ENCODE measurements around the gene RANBP3.

RANBP3 gene

DNA sequence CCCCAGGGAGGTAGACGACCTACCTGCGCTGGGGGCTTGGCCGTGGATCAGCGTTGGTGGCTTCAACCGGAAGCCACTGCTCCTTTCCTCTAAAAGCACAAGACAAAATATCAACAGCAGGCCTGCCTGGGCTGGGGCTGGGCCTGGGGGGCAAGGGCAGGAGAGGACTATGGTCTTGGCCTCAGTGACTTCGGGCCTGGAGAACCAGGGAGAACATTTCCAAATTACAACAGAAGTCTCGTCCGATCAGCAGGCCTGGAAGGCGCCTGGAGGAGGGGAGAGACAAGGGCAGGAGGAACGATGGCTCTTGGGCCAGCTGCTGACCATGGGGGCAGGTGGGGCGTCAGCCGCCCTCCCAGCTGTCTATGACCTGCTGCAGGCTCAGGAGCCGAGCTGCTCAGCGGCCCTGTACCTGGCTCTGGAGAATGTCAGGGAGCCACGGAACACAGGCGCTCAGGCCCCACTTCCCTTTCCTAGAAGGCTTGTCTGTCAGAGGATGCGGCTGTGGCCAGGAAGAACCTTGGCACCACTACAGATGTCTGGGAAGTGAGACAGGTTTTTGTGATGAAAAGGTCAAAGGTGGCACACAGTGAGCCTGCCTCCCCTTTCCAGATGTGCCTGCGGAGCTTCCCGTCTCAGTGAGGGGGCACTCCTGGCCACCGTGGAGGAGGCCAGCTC lies 44.4 kb downstream of the RANBP3 start:
- no peak overlapping the region for H3K27ac ChIP-seq (ENCODE audit: poor library complexity, severe bottlenecking)
- H3K36me3 ChIP-seq (ENCODE audit: low read depth): peaks cover 16% of the 10 kb centered on the region
- H3K4me1 ChIP-seq (ENCODE audit: insufficient read depth, poor library complexity, severe bottlenecking): no peaks in the 10 kb centered on the region

DNA sequence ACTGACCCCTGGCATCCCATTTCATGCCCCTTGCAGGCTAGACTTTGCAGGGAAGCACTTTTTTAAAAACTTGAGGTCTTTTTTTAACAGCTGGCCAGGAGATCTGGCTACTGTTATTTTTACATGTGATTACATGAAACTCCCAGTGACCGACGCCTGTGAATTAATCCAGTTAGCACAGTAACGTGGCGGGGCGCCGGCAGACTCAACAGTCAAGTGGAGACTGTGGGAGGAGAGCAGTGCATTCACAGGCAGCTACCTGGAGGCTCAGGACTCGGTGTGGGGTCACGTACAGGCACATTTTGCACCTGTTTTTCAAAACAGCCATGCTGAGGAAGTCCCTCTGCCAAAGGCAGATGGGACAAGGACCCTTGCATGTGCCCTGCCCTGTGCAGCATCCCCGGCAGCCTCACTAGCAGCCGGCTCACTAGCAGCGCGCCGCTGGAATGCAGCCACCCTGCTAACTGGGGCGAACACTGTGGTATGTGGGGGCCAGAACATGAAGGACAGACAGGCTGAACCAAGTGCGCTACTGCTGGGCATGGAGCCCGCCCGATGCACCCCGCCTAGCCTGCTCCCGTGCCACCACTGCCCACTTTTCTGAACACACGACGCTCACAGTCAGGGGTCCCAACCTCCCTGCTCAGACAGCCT lies 45.2 kb downstream of the RANBP3 start:
- no peak overlapping the region for H3K4me3 ChIP-seq (ENCODE audit: severe bottlenecking)
- TF ChIP-seq, protein P1, sequence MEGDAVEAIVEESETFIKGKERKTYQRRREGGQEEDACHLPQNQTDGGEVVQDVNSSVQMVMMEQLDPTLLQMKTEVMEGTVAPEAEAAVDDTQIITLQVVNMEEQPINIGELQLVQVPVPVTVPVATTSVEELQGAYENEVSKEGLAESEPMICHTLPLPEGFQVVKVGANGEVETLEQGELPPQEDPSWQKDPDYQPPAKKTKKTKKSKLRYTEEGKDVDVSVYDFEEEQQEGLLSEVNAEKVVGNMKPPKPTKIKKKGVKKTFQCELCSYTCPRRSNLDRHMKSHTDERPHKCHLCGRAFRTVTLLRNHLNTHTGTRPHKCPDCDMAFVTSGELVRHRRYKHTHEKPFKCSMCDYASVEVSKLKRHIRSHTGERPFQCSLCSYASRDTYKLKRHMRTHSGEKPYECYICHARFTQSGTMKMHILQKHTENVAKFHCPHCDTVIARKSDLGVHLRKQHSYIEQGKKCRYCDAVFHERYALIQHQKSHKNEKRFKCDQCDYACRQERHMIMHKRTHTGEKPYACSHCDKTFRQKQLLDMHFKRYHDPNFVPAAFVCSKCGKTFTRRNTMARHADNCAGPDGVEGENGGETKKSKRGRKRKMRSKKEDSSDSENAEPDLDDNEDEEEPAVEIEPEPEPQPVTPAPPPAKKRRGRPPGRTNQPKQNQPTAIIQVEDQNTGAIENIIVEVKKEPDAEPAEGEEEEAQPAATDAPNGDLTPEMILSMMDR (IDR thresholded peaks at IDR 0.05; ENCODE audit: poor library complexity, severe bottlenecking): no peak
- H3K9me3 ChIP-seq (ENCODE audit: severe bottlenecking): no peaks in the 10 kb centered on the region
- H3K27ac ChIP-seq (ENCODE audit: poor library complexity, severe bottlenecking): no peak overlapping the region
- H3K4me1 ChIP-seq (ENCODE audit: insufficient read depth, poor library complexity, severe bottlenecking): no peaks in the 10 kb centered on the region
- DNase-seq (ENCODE audit: low spot score) (no peak), ATAC-seq (ENCODE audit: low read depth) (no peak)
- H3K27me3 ChIP-seq (ENCODE audit: insufficient read depth, poor library complexity, severe bottlenecking): no peaks in the 10 kb centered on the region
- H3K36me3 ChIP-seq (ENCODE audit: low read depth): peaks cover 18% of the 10 kb centered on the region

More for the DNA sequence above, 44.4 kb downstream of the RANBP3 start:
- no peak overlapping the region for H3K4me3 ChIP-seq (ENCODE audit: severe bottlenecking)
- ATAC-seq (ENCODE audit: low read depth) (no peak), DNase-seq (ENCODE audit: low spot score) (no peak)
- TF ChIP-seq, protein P1 (IDR thresholded peaks at IDR 0.05; ENCODE audit: poor library complexity, severe bottlenecking): no peak
- no peaks in the 10 kb centered on the region for H3K9me3 ChIP-seq (ENCODE audit: severe bottlenecking)
- H3K27me3 ChIP-seq (ENCODE audit: insufficient read depth, poor library complexity, severe bottlenecking): no peaks in the 10 kb centered on the region

GRCh38 chr19:5932146-5932545 lies 45.8 kb downstream of the RANBP3 start:
- H3K4me1 ChIP-seq (ENCODE audit: insufficient read depth, poor library complexity, severe bottlenecking): no peaks in the 10 kb centered on the region
- H3K4me3 ChIP-seq (ENCODE audit: severe bottlenecking): no peak overlapping the region
- TF ChIP-seq, protein P1 (IDR thresholded peaks at IDR 0.05; ENCODE audit: poor library complexity, severe bottlenecking): no peak
- DNase-seq (ENCODE audit: low spot score) (no peak), ATAC-seq (ENCODE audit: low read depth) (no peak)
- H3K27me3 ChIP-seq (ENCODE audit: insufficient read depth, poor library complexity, severe bottlenecking): no peaks in the 10 kb centered on the region
- H3K36me3 ChIP-seq (ENCODE audit: low read depth): peaks cover 24% of the 10 kb centered on the region
- no peaks in the 10 kb centered on the region for H3K9me3 ChIP-seq (ENCODE audit: severe bottlenecking)
- no peak overlapping the region for H3K27ac ChIP-seq (ENCODE audit: poor library complexity, severe bottlenecking)

DNA sequence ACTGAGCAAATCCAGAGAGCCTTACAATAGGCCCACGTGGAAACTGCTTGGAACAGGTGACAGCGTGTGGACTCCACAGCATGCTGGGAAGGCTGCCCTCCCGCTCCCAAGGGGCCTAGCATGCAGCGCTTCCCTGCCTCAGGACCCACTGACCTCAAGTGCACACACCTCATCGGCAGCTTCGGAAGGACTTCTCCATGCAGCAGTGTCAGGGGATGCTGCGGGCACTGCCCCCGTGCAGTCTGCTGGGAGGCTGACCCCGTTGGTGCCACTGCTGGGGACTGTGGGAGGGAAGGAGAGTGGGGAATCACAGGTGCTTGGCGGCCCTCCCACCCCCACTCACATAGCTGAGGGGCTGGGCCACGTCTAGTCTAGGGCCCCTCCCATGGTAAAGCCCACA lies 46.7 kb downstream of the RANBP3 start:
- H3K36me3 ChIP-seq (ENCODE audit: low read depth): peaks cover 28% of the 10 kb centered on the region

More for the DNA sequence above, 46.7 kb downstream of the RANBP3 start:
- no peaks in the 10 kb centered on the region for H3K9me3 ChIP-seq (ENCODE audit: severe bottlenecking)
- H3K27ac ChIP-seq (ENCODE audit: poor library complexity, severe bottlenecking): no peak overlapping the region
- H3K4me1 ChIP-seq (ENCODE audit: insufficient read depth, poor library complexity, severe bottlenecking): no peaks in the 10 kb centered on the region
- no peaks in the 10 kb centered on the region for H3K27me3 ChIP-seq (ENCODE audit: insufficient read depth, poor library complexity, severe bottlenecking)
- TF ChIP-seq, protein P1 (IDR thresholded peaks at IDR 0.05; ENCODE audit: poor library complexity, severe bottlenecking): no peak
- ATAC-seq (ENCODE audit: low read depth): no peak
- no peak for DNase-seq (ENCODE audit: low spot score)
- no peak overlapping the region for H3K4me3 ChIP-seq (ENCODE audit: severe bottlenecking)

All from RWPE2 (cell line).